HL-60 (cell line): ENCODE data around the gene C22orf31.

Experiments
- DNase-seq, 2 experiments: peaks; one replicate each; pipeline ENCODE4 v3.0.0-alpha.2; 2010 to 2020; ENCODE audit warnings: low read depth in 1 of 2, low spot score in 1 of 2
- H3K27ac ChIP-seq: fragments of 250-450 bp; sonication (Bioruptor Pico); replicated peaks from 2 replicates; pipeline ENCODE4 v1.5.1; 2020; ENCODE audit warnings: mild to moderate bottlenecking, moderate library complexity
- H3K27me3 ChIP-seq: fragments of 250-450 bp; sonication (Bioruptor Pico); 2 replicates; pipeline ENCODE4 v1.5.1; 2021; ENCODE audit warnings: mild to moderate bottlenecking, moderate library complexity; ENCODE audit not compliant: insufficient read depth, poor library complexity, severe bottlenecking
- H3K4me3 ChIP-seq: replicated peaks from 2 replicates; pipeline ENCODE4 v1.5.1; 2011; ENCODE audit warnings: mild to moderate bottlenecking, control low read depth, low read length; ENCODE audit not compliant: insufficient read depth
- GABPA ChIP-seq: IDR thresholded peaks from 2 replicates; pipeline ENCODE4 v1.6.1; 2012; ENCODE audit warnings: low read depth
- POLR2AphosphoS5 ChIP-seq: IDR thresholded peaks from 2 replicates; pipeline ENCODE4 v1.6.1; 2012; ENCODE audit warnings: low read depth
- SPI1 ChIP-seq: IDR thresholded peaks from 2 replicates; pipeline ENCODE4 v1.6.1; 2012; ENCODE audit warnings: low read depth, mild to moderate bottlenecking, borderline replicate concordance
- TF ChIP-seq, protein P1 (sequence below): IDR thresholded peaks from one replicate; pipeline ENCODE4 v1.5.1; 2011; ENCODE audit warnings: low read length, control low read depth, inconsistent platforms; ENCODE audit not compliant: insufficient read depth
- TF ChIP-seq, protein P2 (sequence below): IDR thresholded peaks from 2 replicates; pipeline ENCODE4 v1.6.1; 2012; ENCODE audit warnings: low read depth; ENCODE audit not compliant: insufficient replicate concordance

The C22orf31 gene

GRCh38 chr22:29108137-29108536, 46.5 kb upstream of the C22orf31 start:
- Histone ChIP-seq H3K27me3 (no peaks in the 10 kb centered on the region), H3K4me3 (no peak overlapping the region), H3K27ac (no peak overlapping the region)
- no peak for DNase-seq
- no peak for TF ChIP-seq POLR2AphosphoS5
- TF ChIP-seq, protein P1, sequence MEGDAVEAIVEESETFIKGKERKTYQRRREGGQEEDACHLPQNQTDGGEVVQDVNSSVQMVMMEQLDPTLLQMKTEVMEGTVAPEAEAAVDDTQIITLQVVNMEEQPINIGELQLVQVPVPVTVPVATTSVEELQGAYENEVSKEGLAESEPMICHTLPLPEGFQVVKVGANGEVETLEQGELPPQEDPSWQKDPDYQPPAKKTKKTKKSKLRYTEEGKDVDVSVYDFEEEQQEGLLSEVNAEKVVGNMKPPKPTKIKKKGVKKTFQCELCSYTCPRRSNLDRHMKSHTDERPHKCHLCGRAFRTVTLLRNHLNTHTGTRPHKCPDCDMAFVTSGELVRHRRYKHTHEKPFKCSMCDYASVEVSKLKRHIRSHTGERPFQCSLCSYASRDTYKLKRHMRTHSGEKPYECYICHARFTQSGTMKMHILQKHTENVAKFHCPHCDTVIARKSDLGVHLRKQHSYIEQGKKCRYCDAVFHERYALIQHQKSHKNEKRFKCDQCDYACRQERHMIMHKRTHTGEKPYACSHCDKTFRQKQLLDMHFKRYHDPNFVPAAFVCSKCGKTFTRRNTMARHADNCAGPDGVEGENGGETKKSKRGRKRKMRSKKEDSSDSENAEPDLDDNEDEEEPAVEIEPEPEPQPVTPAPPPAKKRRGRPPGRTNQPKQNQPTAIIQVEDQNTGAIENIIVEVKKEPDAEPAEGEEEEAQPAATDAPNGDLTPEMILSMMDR, result no peak
- no peak for TF ChIP-seq SPI1
- TF ChIP-seq GABPA, result no peak
- TF ChIP-seq, protein P2, sequence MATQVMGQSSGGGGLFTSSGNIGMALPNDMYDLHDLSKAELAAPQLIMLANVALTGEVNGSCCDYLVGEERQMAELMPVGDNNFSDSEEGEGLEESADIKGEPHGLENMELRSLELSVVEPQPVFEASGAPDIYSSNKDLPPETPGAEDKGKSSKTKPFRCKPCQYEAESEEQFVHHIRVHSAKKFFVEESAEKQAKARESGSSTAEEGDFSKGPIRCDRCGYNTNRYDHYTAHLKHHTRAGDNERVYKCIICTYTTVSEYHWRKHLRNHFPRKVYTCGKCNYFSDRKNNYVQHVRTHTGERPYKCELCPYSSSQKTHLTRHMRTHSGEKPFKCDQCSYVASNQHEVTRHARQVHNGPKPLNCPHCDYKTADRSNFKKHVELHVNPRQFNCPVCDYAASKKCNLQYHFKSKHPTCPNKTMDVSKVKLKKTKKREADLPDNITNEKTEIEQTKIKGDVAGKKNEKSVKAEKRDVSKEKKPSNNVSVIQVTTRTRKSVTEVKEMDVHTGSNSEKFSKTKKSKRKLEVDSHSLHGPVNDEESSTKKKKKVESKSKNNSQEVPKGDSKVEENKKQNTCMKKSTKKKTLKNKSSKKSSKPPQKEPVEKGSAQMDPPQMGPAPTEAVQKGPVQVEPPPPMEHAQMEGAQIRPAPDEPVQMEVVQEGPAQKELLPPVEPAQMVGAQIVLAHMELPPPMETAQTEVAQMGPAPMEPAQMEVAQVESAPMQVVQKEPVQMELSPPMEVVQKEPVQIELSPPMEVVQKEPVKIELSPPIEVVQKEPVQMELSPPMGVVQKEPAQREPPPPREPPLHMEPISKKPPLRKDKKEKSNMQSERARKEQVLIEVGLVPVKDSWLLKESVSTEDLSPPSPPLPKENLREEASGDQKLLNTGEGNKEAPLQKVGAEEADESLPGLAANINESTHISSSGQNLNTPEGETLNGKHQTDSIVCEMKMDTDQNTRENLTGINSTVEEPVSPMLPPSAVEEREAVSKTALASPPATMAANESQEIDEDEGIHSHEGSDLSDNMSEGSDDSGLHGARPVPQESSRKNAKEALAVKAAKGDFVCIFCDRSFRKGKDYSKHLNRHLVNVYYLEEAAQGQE, result no peak

DNA sequence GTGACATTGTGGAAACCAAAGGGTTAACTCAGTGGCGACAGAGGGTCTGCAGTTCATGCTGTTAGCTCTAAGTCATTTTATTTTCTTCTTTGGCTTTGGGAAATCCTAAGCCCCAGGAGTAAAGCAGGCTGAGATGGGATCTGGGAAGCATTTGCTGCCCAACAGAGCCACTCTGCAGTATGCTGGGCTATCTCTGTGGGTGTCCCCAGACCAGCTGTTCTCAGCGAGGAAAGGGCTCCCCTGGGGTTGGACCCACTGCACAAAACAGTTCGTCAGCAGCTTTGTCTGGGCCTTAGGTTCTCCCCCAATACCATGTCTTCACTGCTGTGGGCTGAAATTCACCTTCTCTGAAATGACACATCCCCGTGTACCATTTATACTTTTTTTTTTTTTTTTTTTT, 45.2 kb upstream of the C22orf31 start:
- TF ChIP-seq, protein P1, result no peak
- TF ChIP-seq POLR2AphosphoS5, result no peak
- TF ChIP-seq, protein P2, result no peak
- no peak for TF ChIP-seq SPI1
- no peak for TF ChIP-seq GABPA
- Histone ChIP-seq H3K4me3 (no peak overlapping the region), H3K27me3 (no peaks in the 10 kb centered on the region), H3K27ac (no peak overlapping the region)
- no peak for DNase-seq

DNA sequence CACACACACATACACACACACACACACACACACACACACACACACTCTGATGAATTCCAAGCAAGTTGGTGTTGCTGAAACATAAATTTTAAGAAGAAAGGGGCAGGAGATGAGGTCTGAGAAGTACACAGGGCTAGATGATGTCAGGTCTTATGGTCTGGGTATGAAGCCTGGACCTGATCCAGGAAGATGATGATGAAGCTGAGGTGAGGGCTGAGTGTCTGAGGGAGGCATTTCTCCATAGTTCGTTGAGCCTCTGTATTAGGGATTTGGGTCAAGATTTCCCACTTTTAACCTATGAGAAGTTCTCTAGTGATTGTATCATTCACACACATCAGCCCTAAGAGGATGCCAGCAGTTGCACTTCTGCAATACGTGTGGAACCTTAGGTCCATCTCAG, 43.8 kb upstream of the C22orf31 start:
- TF ChIP-seq GABPA (no peak), POLR2AphosphoS5 (no peak), SPI1 (no peak)
- TF ChIP-seq, protein P2, result no peak
- TF ChIP-seq, protein P1, result no peak
- H3K27ac ChIP-seq, result no peak overlapping the region
- H3K4me3 ChIP-seq, result no peak overlapping the region
- DNase-seq, result no peak
- H3K27me3 ChIP-seq, result no peaks in the 10 kb centered on the region
